GM19452 (cell line): ENCODE results near the gene SCFD2.

ENCODE experiments used
- ATAC-seq: cut with Tn5 transposase; IDR thresholded peaks from one replicate; pipeline ENCODE4 v1.9.1; 2021; ENCODE audit not compliant: unreplicated experiment

SCFD2 gene

DNA sequence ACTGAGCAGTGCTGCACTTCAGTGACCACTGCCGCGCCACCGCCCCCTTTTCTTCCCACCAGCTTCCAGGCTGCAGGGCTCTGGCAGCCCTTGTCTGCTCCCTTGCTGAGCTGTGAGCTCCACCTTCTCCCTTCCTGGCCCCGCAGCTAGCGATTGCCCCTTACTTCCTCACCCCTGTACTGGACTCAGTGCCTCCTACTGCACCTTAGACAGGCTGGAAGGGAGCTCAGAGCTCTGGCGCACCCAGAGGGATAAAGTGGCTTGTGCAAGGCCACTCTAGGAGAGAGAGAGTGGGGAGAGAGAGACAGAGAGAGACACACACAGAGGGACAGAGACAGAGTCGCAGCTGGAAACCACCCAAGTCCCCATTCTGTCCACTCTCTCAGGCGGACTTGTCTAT, 497.7 kb downstream of the SCFD2 start:
- ATAC-seq, result no peak

DNA sequence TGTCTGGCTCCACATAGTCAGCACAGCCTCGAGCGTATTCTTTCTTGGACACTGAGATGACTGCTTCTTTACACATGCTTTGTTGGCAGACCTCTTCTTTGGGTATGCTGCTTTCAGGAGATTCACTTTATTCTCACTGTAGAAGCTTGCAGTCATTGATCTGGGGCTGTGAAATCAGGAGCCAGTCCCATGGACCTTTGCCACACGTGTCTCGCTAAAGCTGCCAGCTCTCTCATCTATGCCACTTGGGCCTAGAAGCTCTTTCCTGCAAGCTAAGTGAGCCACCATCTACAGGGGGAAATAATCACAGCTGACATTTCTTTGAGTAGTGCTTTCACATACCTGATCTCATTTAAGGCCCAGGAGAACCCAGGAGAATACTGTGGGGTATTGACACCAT, 498.7 kb downstream of the SCFD2 start:
- ATAC-seq, result no peak

DNA sequence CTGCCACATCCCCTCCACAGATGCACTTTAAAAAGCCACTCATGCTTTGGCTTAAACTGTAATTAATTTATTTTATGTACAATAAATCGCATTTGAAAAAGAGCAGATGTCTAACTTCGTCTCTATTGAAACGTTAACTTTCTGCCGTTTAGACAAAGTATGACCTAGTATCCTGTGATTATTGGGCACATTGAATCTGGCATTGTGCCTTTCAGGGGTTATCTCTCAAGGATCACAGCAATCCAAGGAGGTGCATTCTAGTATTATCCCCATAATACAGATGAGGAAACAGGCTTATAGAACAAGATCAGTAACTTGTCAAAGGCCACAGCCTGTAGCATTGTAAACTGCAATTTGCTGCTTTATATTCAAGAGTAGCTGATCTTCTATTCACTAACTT, 499.1 kb downstream of the SCFD2 start:
- ATAC-seq, result no peak

DNA sequence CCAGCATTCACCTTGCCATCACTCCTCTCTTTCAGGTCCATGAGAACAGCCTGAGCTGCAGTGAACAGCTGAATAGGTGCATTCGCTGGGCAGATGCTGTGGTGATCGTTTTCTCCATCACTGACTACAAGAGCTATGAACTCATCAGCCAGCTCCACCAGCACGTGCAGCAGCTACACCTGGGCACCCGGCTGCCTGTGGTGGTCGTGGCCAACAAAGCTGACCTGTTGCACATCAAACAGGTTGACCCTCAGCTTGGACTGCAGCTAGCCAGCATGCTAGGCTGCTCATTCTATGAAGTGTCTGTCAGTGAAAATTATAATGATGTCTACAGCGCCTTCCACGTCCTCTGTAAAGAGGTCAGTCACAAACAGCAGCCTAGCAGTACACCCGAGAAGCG, 500.6 kb downstream of the SCFD2 start:
- ATAC-seq, result no peak

DNA sequence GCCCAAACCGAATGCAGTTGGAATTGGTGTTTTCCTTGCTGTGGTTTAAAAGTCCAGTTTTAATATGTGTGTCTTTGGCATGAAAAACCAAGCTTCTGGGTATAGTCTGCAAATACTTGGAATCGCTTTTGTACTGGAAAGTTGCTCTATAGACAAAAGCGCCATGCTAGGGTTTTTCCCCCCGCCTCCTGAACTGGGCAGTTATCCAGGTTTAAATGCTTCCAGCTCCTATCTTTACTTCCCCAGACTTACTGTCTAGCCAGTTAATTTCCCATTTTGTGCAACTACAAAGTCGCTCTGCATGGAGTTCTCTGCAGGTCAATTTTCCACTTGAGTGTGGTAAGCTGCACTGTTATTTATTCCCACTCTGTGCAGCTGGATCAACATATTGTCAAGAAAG, 501.1 kb downstream of the SCFD2 start:
- no peak for ATAC-seq

DNA sequence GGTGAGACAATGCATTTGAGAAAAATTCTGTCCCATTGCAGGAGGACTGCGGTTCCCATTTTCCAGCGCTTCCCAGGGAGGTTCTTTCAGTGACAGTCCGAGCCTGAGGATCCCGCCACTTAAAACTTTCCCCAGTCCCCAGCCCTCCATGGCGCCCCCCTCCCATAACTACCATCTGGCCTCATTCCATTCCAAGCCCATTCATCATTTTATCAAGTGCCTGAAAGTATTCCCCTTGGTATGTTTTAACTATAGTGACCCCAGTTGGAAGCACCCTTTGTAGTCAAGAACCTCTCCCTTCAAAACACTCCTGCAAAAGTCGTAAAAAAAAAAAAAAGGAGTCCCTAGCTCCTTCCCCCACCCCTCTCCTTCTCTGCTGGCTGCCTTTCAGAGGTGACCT, 502.5 kb downstream of the SCFD2 start:
- ATAC-seq, result no peak

DNA sequence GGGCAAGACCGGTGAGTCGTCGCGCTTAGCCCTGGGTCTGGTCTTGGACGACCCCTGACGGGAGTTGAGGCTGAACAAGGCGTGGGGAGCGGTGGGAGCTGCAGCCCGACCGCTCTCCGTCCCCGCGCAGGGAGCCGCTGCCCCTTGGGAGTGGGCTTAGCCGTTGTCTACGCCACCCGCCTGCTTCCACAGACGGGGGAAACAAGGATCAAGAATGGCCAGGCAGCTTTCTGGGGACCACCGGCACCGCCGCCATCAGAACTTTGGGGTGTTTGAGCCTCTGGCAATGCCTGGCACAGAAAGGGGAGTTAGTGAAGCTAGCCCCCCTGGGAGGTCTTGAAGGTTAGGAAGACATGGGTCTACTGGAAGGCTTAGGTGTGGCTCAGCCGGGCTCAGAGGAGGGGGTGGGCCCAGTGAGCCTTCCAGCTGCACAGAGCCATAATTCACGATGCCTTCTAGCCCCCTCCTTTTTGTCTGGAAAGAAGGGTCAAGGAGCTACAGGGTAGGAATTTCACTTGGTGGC, 503.2 kb downstream of the SCFD2 start:
- no peak for ATAC-seq

DNA sequence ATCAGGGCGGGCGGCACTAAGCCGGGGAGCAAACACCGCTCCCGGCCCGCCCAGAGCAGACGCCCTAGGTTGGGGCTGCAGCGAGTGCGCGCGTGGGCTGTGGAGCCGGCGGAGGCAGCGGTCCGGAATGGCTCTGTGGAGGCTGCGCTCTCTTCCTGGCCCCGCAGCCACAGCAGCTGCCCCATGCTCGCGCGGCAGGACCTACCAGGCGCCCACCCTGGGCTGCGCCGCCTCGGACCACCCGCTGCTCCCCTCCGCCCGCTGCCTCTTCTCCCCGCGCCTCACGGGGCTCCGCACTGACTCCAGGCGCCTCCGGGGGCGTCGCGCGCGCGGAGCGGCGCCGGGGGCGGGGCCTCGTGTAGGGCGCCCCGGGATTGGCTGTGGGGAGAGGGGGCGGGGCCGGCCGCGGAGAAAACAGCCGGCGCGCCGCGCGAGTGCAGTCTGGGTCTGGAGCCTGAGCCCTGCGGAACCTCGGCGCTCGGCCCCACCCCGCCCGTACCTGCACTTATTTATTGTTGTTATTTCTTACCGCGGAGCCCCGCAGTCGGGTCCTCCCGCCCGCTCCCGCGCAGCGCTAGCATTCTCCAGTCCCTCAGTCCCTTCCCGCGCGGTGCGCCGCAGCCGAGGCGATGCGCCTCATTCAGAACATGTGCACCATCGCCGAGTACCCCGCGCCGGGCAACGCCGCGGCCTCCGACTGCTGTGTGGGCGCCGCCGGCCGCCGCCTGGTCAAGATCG, 503.8 kb downstream of the SCFD2 start, which contains the start of gene RASL11B:
Gene RASL11B, plus strand, starts transcription at position 439 of the 738 bp plus-strand sequence. Its CDS starts 191 bp downstream, at position 630.
- peak; percentile 99 for ATAC-seq

DNA sequence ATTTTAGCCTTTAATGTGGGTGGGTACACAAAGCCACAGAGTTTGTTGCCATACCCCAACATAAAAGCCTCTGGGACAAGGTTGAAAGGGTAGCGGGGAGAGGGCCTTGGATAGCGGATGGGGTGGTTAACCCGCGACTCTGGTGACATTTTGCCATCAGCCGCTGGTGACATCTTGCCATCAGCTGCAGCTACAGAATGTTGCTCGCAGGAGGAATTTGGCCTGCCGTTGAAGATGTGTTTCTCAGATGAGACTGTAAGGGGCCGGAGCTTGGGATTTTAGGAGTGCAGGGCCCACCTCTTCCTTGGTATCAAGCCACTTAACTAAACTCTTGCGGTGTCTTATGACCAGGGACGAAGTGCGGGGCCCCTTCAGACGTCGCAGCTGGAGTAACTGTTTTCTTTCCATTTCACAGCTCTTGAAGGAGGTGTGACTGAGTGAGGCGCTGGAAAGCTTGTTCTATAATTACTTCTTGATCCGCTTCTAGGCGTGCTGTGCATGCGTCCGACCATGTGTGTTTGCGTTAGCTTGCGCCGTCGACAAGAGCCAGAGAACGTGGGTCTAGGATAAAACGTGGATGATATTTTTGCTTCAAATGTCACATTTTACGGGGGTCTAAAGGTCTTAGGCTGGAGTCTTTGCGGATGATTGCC, 504.6 kb downstream of the SCFD2 start:
- no peak for ATAC-seq

DNA sequence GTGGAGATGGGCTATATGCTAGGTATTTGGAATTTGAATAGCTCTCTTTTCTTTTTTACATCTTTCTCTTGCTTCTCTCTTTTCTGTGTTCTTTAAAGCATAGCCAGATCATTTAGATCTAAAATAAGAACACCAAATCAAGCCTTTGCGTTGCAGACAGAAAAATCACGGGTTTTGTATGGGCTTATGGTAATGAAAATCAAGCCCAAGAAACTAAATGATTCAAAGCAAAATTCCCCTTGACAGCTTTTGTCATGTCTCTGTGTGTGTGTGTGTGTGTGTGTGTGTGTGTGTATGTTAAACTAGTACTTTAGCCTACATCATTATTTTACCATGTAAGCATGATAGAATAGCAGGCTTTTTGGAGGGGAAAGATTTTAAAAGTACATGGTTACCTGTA, 505.5 kb downstream of the SCFD2 start:
- no peak for ATAC-seq

DNA sequence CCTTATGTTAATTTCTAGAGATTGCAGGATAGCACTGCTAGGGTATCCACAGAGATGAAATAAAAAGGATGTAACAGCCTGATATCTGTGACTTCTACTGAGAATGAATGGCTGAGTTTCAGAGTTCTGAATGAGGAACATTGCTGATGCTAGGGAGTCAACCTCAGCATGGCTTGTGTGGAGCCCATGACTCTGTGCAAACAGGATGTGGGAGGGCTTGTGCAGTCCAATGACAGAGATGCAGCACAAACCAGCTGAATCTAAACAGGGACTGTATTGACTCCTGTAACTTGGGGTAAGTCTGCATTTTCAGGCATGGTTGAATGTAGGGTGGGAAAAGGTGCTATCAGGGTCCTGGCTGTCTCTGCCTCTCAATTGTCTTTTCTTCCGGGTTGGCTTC, 509.1 kb downstream of the SCFD2 start:
- no peak for ATAC-seq

DNA sequence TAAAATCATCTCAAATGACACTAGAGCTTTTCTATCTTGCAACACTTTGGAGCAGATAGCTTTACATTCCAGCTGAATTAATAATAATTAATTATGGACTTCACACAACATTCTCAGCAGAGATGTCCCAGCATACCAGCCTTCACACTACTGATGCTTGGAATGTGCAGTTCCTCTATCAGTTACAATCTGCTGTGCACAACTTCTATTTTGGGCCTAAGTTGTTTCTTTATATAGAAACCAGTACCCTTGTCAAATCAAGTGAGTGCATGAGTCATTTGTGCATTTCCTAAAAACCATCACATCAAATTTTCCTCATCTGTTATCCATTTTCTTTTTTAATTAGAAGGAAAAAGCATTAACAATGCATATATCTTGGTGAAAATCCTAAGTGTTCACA, 512.5 kb downstream of the SCFD2 start:
- ATAC-seq, result no peak

DNA sequence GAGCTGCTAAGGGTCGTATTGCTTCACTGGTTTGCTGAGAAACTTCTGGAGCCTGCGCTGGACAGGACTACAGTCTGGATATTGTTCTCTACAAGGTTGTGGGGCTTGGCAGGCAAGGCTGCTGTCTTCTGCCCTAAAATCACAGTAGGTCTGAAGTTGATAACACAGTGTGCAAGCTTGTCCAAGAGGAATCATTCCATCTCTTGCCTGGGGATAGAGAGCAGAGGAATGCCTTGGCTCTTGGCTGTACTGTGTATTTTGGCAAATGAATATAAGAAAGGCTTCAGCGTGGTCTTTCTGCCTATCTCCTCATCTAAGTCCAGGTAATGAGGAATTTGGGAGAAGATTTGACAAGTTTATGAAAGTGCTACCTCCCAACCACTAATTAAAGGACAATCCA, 513.1 kb downstream of the SCFD2 start:
- ATAC-seq, result no peak

DNA sequence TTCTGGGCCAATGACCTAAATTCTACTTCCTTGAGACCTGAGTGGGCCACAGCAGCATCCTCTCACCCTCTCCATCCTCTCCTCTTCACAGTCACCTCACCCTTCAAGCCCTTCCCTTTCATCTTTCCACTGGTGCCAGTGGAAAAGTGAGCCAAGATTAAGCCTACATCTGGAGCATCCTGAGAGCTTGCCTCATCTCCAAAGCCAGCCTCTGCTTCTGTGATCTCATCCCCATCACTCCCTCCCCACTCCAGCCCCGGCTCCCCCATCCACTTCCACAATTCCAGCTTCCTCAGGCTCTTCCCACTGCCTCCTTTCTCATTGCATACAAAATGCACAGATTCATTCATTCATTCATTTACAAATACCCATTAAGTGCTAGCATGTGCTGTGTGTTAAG, 513.8 kb downstream of the SCFD2 start:
- no peak for ATAC-seq

DNA sequence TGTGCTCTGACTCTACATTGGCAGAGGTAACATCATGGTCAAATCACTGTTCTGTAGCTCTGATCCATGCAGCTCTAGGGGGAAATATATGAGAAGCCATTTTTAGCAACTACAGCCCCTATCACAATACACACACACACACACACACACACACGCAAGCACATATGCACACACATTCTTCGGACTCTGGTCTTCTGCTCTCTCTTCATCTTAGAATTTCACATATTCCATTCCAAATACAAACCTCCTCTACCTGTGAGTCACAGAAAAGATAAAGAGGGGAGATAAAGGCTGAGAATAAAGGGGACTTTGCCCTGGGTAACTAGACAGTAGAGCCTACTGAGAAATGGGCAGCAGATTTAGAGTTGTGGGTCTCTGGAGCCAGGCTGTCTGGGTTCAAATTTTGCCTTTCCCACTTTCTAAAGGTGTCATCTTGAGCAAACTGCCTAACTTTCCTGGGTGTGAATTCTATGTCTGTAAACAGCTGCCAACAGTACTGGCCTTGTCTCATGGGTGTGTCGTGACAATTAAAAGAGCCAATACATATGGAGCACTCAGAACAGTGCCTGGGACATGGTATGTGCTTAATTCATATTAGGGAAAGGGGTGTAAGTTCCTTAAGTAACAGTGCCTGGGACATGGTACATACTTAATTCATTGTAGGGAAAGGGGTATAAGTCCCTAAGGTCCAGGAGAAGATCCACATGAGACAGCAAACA, 515.3 kb downstream of the SCFD2 start:
- ATAC-seq, result no peak

DNA sequence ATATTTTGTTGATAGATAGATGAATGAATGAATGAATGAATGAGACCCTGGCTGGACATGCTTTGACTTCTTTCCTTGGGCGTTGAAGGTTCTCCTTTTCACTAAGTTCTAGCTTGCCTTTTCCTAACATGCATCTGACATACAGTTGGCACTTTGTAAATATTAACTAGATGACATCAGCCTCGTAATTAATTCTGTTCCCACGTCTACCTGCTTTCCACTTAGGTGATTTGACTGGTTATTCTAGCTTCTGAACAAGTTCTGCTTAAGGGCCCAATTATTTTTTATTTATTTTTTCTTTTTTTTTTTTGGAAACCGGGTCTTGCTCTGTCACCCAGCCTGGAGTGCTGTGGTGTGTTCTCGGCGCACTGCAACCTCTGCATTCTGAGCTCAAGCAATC, 517.6 kb downstream of the SCFD2 start:
- ATAC-seq, result no peak

DNA sequence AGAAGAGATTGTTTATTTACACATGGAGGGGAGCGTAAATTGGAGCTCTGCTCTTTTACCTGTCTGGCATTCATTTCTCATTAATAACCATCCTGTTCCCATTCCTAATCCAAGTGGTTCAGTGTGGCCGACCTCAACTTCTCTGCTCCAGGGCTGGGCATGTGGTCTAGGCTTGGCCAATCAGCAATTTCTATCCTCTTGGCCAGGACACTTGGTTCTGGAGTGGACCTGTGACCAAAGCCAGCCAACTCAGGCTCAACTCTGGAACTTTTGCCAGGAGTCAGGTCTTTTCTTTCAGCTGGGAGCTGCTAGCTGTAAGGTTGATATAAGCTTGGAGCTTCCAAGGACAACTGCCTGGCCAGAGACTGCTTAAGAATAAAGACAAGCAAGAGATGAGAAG, 519.4 kb downstream of the SCFD2 start:
- no peak for ATAC-seq

DNA sequence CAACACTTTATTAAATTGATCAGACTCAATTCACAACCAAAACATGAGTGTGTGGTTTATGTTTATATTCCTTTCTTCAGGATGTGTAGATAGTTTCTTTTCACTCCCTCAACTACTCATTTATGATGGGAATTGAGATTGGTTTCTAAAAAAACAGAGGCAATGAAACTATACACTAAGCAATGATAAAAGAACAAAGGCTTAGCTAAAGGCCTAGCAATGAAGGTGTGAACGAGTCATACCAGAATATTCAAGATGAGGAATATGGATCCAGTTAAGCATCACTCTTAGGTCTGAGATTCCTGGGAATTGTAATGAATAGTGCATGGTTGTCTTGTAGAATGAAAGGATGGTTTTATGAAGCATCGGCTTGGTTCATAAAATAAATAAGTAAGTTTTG, 521.3 kb downstream of the SCFD2 start:
- no peak for ATAC-seq

DNA sequence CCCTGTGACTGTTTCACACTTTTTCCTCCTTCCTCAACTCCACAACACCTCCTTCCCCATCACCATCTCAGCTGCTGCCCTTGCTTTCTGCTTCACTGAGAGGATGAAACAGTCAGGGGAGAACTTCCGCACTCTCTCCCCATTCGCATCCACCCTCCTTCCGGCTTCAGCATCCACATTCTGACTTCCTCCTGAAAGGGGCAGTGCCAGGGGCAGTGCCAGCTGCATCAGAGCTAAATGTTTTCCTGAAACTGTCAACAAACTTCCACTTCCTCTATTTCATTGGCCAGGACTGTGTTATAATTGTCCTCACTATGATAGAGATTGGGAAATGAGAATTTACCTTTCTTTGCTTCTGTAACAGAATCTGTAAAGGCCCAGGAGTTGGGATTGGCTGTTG, 521.9 kb downstream of the SCFD2 start:
- no peak for ATAC-seq

DNA sequence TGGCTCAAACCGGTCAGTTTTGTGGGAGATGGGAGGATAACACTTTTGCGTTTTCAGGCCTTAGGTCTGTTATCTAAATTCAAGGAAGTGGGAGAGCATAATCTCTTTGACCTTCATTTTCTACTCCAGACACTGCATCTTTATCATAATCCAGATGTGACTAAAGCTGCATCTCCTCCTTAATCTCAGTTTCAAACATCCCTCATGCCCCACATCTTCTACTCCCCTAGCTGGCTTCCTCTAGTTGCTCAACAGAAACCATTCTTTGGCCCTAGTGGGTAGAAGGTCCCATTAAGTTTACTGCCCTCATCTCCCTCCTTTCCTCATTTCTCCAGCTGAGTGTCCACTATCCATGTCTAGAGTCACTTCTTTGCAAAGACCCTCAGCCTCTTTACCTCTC, 522.5 kb downstream of the SCFD2 start:
- ATAC-seq, result no peak

DNA sequence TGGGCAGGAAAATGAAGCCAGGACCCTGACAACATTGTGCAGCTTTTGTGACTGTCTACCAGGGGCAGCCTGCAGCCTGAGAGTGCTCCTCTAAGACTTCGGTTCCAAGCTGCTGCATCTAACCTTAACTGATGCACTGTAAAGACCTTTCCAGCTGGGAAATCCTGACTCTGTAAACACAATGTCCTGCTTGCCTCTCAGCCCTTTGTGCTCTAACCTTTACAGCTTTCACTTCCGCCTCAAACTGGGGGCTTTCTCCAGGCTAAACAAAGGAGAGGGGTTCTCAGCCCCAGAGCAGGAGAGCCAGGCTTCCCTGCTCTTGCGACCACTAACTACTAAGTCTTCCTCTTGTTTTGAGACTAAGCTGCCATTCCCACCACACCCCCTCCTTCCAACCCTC, 523.1 kb downstream of the SCFD2 start:
- no peak for ATAC-seq
